ENCODE measurements around the gene EXOSC10.

Gene EXOSC10

GRCh38 chr1:11143401-11143800 lies 43.7 kb upstream of the EXOSC10 start:
- POLR2A ChIA-PET = no interaction called here
- no peak for DNase-seq (ENCODE audit: extremely low spot score)
- CTCF ChIA-PET = interaction anchor here (0.7 kb wide), 1 partner anchor 111 kb away, joined by 3 read pairs; no protein-coding TSS in a partner anchor
- TF ChIP-seq NFRKB (IDR thresholded peaks at IDR 0.05) = no peak
- no peak for TF ChIP-seq FOXK2 (IDR thresholded peaks at IDR 0.05)
- TF ChIP-seq ARNT (IDR thresholded peaks at IDR 0.05) = no peak
- TF ChIP-seq L3MBTL2 (conservative IDR thresholded peaks at IDR 0.05) = no peak
- TF ChIP-seq SUZ12 (IDR thresholded peaks at IDR 0.05) = no peak
- no peak for TF ChIP-seq FOXA1 (IDR thresholded peaks at IDR 0.05)
- TF ChIP-seq TARDBP (IDR thresholded peaks at IDR 0.05) = no peak
- TF ChIP-seq SP1 (IDR thresholded peaks at IDR 0.05) = no peak
- TF ChIP-seq, protein P1, sequence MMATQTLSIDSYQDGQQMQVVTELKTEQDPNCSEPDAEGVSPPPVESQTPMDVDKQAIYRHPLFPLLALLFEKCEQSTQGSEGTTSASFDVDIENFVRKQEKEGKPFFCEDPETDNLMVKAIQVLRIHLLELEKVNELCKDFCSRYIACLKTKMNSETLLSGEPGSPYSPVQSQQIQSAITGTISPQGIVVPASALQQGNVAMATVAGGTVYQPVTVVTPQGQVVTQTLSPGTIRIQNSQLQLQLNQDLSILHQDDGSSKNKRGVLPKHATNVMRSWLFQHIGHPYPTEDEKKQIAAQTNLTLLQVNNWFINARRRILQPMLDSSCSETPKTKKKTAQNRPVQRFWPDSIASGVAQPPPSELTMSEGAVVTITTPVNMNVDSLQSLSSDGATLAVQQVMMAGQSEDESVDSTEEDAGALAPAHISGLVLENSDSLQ (IDR thresholded peaks at IDR 0.05) = no peak
- TF ChIP-seq BHLHE40 (IDR thresholded peaks at IDR 0.05; ENCODE audit: borderline replicate concordance) = no peak
- no peak for TF ChIP-seq ZNF384 (IDR thresholded peaks at IDR 0.05)
- no peak for TF ChIP-seq HDGF (IDR thresholded peaks at IDR 0.05; ENCODE audit: borderline replicate concordance)
- no peak for TF ChIP-seq LEF1 (IDR thresholded peaks at IDR 0.05; ENCODE audit: borderline replicate concordance)
- no peak for TF ChIP-seq ELF4 (IDR thresholded peaks at IDR 0.05)
- TF ChIP-seq CTBP1 (IDR thresholded peaks at IDR 0.05; ENCODE audit: borderline replicate concordance) = no peak
- TF ChIP-seq FOXM1 (IDR thresholded peaks at IDR 0.05; ENCODE audit: borderline replicate concordance) = no peak

- DNase-seq (ENCODE audit: extremely low spot score) = no peak
- POLR2A ChIA-PET = no interaction called here
- no peak for TF ChIP-seq ELF4 (IDR thresholded peaks at IDR 0.05)
- no peak for TF ChIP-seq FOXA1 (IDR thresholded peaks at IDR 0.05)
- no peak for TF ChIP-seq ZNF384 (IDR thresholded peaks at IDR 0.05)
- TF ChIP-seq SUZ12 (IDR thresholded peaks at IDR 0.05) = no peak
- no peak for TF ChIP-seq HDGF (IDR thresholded peaks at IDR 0.05; ENCODE audit: borderline replicate concordance)
- TF ChIP-seq SP1 (IDR thresholded peaks at IDR 0.05) = no peak
- TF ChIP-seq TARDBP (IDR thresholded peaks at IDR 0.05) = no peak
- no peak for TF ChIP-seq LEF1 (IDR thresholded peaks at IDR 0.05; ENCODE audit: borderline replicate concordance)
- no peak for TF ChIP-seq FOXM1 (IDR thresholded peaks at IDR 0.05; ENCODE audit: borderline replicate concordance)
- no peak for TF ChIP-seq NFRKB (IDR thresholded peaks at IDR 0.05)
- TF ChIP-seq L3MBTL2 (conservative IDR thresholded peaks at IDR 0.05) = no peak
- CTCF ChIA-PET = interaction anchor here (0.7 kb wide), 1 partner anchor 111 kb away, joined by 3 read pairs; no protein-coding TSS in a partner anchor
Observed at GRCh38 chr1:11142618-11143391, 43.1 kb upstream of the EXOSC10 start.

DNA sequence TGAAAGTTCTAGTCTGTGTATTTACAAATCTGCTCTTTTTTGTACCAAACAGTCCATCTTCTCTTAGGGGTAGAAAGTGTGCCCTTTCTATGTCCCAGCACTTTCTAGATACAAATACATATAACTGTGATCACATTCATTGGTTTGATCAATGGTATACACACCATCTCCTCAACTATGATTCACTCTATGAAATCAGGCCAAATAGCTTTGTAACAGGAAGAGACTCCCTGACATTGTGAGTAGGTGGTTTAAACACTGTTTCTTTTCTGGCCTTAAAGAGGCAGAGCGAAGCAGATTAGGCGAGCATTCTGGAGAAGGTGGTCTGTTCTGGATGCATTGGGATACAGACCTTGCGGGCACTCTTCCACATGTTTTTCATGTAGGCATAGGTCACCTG lies 39.3 kb upstream of the EXOSC10 start:
- ChIA-PET CTCF (no interaction called here), POLR2A (no interaction called here)
- TF ChIP-seq SUZ12 (IDR thresholded peaks at IDR 0.05) (no peak), FOXM1 (IDR thresholded peaks at IDR 0.05; ENCODE audit: borderline replicate concordance) (no peak), ELF4 (IDR thresholded peaks at IDR 0.05) (no peak), FOXA1 (IDR thresholded peaks at IDR 0.05) (no peak), FOXK2 (IDR thresholded peaks at IDR 0.05) (no peak)
- TF ChIP-seq, protein P1 (IDR thresholded peaks at IDR 0.05) = no peak
- DNase-seq (ENCODE audit: extremely low spot score) = no peak

GRCh38 chr1:11138029-11138428 lies 38.4 kb upstream of the EXOSC10 start:
- TF ChIP-seq CTBP1 (IDR thresholded peaks at IDR 0.05; ENCODE audit: borderline replicate concordance) (no peak), L3MBTL2 (conservative IDR thresholded peaks at IDR 0.05) (no peak), ARNT (IDR thresholded peaks at IDR 0.05) (no peak), ZNF384 (IDR thresholded peaks at IDR 0.05) (no peak), HDGF (IDR thresholded peaks at IDR 0.05; ENCODE audit: borderline replicate concordance) (no peak), NFRKB (IDR thresholded peaks at IDR 0.05) (no peak)
- CTCF ChIA-PET = no interaction called here
- no peak for DNase-seq (ENCODE audit: extremely low spot score)
- POLR2A ChIA-PET = no interaction called here

- ChIA-PET POLR2A (no interaction called here), CTCF (no interaction called here)
- no peak for DNase-seq (ENCODE audit: extremely low spot score)
- TF ChIP-seq CTBP1 (IDR thresholded peaks at IDR 0.05; ENCODE audit: borderline replicate concordance) (no peak), LEF1 (IDR thresholded peaks at IDR 0.05; ENCODE audit: borderline replicate concordance) (no peak), FOXA1 (IDR thresholded peaks at IDR 0.05) (no peak), BHLHE40 (IDR thresholded peaks at IDR 0.05; ENCODE audit: borderline replicate concordance) (no peak), FOXM1 (IDR thresholded peaks at IDR 0.05; ENCODE audit: borderline replicate concordance) (no peak), SP1 (IDR thresholded peaks at IDR 0.05) (no peak), TARDBP (IDR thresholded peaks at IDR 0.05) (no peak), NFRKB (IDR thresholded peaks at IDR 0.05) (no peak), ZNF384 (IDR thresholded peaks at IDR 0.05) (no peak), SUZ12 (IDR thresholded peaks at IDR 0.05) (no peak), ARNT (IDR thresholded peaks at IDR 0.05) (no peak), FOXK2 (IDR thresholded peaks at IDR 0.05) (no peak), L3MBTL2 (conservative IDR thresholded peaks at IDR 0.05) (no peak), ELF4 (IDR thresholded peaks at IDR 0.05) (no peak), HDGF (IDR thresholded peaks at IDR 0.05; ENCODE audit: borderline replicate concordance) (no peak)
- TF ChIP-seq, protein P1 (IDR thresholded peaks at IDR 0.05) = no peak
Observed at GRCh38 chr1:11134898-11135266, 35.2 kb upstream of the EXOSC10 start.

- TF ChIP-seq ZNF384 (IDR thresholded peaks at IDR 0.05) (no peak), HDGF (IDR thresholded peaks at IDR 0.05; ENCODE audit: borderline replicate concordance) (no peak), TARDBP (IDR thresholded peaks at IDR 0.05) (no peak), ELF4 (IDR thresholded peaks at IDR 0.05) (no peak), NFRKB (IDR thresholded peaks at IDR 0.05) (no peak), ARNT (IDR thresholded peaks at IDR 0.05) (no peak), SP1 (IDR thresholded peaks at IDR 0.05) (no peak), FOXK2 (IDR thresholded peaks at IDR 0.05) (no peak), SUZ12 (IDR thresholded peaks at IDR 0.05) (no peak)
- DNase-seq (ENCODE audit: extremely low spot score) = no peak
- ChIA-PET CTCF (no interaction called here), POLR2A (interaction anchor here (0.9 kb wide), 1 partner anchor 35 kb away, joined by 3 read pairs; the partner anchor contains the start of gene EXOSC10)
Observed at GRCh38 chr1:11134251-11134897, 34.7 kb upstream of the EXOSC10 start.

All from HEK293T (cell line).